HG03442 (cell line): ENCODE results near the gene RPS6KA5.
A peak's percentile ranks its signal among the peaks of the same experiment; 100 is the strongest.
"Not testable (repeated sequence)": the region's sequence is repeated elsewhere in the genome, so short reads cannot be mapped to it uniquely, and the experiment has no call there.

Experiments
- ATAC-seq: cut with Tn5 transposase; IDR thresholded peaks from one replicate; pipeline ENCODE4 v1.9.1; 2021; ENCODE audit warnings: mild to moderate bottlenecking, moderate library complexity; ENCODE audit not compliant: unreplicated experiment

RPS6KA5 gene

DNA sequence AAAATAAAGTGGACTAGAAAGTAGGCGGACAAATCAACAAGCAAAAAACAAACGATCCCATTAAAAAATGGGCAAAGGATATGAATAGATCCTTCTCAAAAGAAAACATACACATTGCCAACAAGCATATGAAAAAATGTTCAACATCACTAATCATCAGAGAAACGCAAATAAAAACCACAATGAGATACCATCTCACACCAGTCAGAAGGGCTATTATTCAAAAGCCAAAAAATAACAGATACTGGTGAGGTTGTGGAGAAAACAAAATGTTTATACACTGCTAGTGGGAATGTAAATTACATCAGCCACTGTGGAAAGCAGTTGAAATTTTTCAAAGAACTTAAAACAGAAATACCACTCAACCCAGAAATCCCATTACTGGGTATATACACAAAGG is 70.3 kb downstream of the RPS6KA5 start:
- no peak for ATAC-seq

DNA sequence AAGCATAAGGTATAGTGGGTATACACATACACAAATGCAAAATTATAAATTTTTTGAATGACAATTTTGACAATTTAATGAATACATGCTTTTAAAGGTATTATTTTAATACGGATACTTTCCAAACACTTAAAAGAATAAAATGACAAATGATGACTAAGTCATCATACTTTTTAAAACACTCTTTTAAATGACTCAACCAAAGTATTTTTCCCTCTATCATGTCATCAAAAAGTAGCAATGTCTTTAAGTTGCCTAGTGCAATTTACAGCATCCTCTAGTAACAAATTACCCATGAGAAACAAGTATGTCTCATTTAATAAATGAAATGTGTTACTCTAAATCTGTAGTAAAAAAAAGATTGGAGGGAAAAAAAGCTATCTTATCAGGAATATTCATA is 73.3 kb downstream of the RPS6KA5 start:
- no peak for ATAC-seq

DNA sequence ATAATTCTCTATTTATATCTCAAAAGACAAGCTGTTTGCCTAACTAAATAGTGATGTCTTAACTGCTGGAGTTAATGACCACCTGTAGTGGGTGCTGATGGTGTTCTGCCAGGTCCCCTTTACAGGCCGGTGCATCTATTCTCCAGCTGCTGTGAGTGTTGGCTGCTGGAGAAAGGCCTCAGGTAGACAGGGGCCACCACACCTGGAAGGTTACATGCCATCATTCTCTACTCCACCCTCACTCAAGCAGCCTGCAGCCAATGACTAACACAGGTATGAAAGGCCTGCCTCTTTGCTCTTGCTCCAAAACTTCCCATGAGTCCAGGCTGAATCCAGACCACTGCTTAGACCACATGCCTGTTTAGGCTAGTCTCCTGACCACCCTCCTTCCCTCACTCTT is 73.9 kb downstream of the RPS6KA5 start:
- no peak for ATAC-seq

DNA sequence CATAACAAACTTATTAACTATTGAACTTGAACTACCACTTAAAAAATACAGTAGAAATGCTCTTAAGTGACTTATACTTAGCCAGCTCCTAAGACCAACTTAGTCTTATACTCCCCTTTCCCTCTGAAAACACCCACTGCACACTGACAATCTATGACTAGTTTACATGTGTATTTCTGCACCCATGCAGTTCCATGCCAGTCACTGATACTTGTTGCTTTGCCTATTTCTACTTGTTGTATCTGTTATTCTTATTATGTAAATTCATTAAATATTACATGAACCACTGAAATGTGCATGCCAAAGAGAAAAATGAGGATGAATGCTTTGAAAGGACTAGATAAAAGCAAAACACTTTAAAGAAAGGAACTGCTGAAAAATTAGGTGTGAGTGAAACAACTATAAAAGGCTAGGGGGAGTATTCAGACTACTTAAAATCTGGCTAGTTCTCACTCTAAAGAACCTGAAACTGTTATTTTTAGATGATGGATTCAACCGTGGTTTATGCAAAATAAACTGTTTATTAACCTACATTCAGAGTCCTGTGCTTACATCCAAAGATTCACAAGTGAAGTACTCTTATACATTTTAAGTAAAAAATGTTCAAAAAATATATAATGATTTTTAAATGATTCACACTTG is 74.7 kb downstream of the RPS6KA5 start:
- peak; percentile 79 for ATAC-seq

DNA sequence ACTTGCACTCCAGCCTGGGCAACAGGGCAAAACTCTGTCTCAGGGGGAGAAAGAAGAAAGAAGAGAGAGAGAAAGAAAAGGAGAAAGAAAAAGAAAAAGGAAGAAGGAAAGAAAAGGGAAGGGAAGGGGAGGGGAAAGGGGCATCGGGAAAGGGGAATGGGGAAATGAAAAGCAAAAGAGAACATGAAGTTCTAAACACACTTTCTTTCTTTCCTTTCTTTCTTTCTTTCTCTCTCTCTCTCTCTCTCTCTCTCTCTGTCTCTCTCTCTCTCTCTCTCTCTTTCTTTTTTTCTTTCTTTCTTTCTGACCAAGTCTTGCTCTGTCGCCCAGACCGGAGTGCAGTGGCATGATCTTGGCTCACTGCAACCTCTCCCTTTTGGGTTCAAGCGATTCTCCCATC is 76.9 kb downstream of the RPS6KA5 start:
- ATAC-seq: no peak

GRCh38 chr14:90981636-90982035 is 78.8 kb downstream of the RPS6KA5 start:
- ATAC-seq: no peak

DNA sequence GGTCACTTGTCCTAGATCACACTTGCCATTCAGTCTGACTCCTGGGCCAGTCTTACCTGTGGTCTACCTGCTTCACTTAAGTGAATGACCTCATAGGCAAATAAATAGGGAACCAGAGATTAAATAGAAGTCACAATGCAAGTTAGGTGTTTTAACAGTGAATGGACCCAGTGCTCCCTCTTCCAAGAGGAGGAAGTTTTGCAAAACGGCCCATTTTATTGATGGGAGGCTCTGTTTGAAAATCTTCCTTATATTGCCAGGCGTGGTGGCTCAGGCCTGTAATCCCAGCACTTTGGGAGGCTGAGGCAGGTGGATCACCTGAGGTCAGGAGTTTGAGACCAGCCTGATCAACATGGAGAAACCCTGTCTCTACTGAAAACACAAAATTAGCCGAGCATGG is 79.8 kb downstream of the RPS6KA5 start:
- ATAC-seq: not testable (repeated sequence)

DNA sequence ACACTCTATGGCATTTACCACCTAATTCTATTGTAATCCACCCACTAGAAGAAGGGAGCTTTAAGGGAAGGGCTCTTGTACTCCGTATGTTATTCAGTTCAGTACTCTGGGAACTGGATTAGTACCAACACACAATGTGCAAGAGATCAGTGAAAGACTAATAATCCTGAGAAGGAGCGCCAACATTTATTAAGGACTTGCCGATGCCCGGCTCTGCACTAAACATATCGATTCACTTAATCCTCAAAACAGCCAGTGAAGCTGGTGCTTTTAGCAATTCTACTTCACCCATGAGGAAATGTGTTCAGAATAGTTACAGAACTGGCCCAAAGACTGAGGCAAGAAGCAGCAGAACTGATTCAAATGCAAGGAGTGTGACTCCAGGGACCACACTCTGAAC is 80.9 kb downstream of the RPS6KA5 start:
- no peak for ATAC-seq

DNA sequence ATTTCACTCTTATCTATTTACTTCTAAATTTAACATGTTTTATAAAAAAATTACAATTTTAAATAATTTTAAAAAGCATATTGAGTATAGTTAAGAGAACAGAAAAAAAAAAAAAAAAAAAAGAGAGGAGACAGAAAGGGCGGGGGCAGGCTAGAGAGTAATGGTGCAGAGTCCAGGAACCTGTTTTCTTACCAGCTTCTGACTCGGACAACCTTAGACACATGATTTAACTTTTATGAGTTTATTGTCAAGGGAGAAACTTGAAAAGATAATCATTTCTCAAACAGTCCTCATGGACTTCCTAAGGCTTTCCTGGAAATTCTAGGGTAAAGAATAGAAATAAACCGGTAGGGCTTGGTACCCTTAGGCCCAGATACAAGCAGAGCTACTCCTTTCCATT is 84.3 kb downstream of the RPS6KA5 start:
- ATAC-seq: no peak

- ATAC-seq: no peak
Measured at GRCh38 chr14:90971687-90972086, 88.8 kb downstream of the RPS6KA5 start.

- no peak for ATAC-seq
Measured at GRCh38 chr14:90970167-90970600, 90.3 kb downstream of the RPS6KA5 start.

GRCh38 chr14:90969531-90970166 is 90.8 kb downstream of the RPS6KA5 start:
- ATAC-seq: no peak

DNA sequence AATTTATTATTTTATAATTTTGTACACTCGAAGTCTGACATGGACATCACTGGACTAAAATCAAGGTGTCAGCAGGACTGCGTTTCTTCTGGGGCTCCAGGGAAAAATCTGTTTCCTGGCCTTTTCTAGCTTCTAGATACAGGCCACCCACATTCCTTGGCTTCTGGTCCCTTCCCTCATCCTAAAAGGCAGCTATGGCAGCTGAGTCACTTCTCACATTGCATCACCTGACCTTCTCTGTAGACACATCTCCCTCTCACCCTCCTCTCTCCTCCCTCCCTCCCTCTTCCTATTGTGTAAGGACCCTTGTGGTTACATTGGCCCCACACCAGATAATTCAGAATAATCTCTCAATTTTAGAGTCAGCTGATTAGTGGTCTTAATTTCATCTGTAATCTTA is 92.4 kb downstream of the RPS6KA5 start:
- ATAC-seq: no peak

DNA sequence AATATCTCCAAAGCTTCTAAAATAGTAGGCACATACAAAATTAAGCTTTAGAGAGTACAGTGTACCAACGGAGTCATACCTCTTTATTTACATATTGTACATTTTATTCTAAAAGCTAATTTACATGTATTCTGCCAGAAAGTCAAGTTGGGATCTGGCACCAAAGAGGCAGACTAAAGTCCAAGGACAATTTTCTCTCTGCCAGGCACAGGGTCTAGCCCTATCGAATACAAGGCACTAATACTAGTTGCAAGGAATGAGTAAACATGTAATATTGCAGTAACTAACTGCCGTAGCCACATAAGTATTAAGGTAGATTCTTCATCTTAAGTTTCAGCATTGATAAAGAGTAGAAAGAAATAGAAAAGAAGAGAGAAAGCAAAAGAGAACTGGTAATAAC is 93.9 kb downstream of the RPS6KA5 start:
- ATAC-seq: no peak

- ATAC-seq: no peak
Measured at GRCh38 chr14:90965765-90966164, 94.7 kb downstream of the RPS6KA5 start.

- no peak for ATAC-seq
Measured at GRCh38 chr14:90963343-90963742, 97.1 kb downstream of the RPS6KA5 start.

DNA sequence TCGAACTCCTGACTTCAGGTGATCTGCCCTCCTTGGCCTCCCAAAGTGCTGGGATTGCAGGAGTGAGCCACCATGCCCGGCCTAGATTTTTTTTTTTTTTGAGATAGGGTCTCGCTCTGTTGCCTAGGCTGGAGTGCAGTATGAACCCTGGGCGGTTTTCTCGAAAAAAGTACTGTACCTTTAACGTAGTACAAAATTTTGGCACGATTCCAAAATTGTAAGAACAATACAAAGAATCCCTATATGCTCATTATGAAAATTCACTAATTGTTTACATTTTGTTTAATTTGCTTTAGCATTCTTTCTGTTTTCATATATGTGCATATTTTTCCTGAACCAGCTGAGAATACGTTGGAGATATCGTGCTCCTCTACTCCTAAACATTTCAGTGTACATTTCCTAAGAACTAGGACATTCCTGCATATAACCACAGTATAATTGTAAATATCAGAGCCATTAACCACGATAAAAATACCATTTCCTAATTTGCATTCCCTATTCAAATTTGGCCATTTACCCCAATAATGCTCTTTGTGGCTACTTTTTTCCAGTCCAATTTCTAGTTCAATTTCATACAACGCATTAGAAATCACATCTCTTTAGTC is 97.8 kb downstream of the RPS6KA5 start:
- no peak for ATAC-seq

- ATAC-seq: no peak
Measured at GRCh38 chr14:90960818-90961217, 99.6 kb downstream of the RPS6KA5 start.

GRCh38 chr14:90959344-90959743 is 101.1 kb downstream of the RPS6KA5 start:
- ATAC-seq: no peak

DNA sequence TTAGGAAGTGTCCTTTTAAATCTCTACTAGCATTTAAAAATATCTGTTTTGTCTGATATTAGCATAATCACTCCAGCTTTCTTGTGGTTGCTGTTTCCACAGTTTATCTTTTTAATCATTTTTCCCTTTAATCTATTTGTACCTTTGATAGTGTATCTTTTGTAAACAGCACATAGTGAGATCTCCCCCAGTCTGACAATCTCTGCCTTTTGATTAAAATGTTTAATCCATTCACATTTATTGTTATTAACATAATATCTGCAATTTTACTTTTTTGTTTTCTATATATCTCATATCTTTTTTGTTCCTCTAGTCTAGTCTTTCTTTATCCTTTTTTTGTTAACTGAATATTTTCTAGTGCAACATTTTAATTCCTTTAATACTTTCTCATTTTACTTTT is 104.2 kb downstream of the RPS6KA5 start:
- no peak for ATAC-seq

DNA sequence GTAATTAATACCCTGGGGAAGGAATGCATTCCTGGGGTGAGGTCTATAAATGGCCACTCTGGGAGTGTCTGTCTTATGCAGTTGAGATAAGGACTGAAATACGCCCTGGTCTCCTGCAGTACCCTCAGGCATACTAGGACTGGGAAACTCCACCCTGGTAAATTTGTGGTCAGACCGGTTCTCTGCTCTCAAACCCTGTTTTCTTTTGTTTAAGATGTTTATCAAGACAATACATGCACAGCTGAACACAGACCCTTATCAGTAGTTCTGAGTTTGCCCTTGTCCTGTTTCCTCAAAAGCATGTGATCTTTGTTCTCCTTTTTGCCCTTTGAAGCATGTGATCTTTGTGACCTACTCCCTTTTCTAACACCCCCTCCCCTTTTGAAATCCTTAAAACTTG is 106.8 kb downstream of the RPS6KA5 start:
- not testable (repeated sequence) for ATAC-seq

DNA sequence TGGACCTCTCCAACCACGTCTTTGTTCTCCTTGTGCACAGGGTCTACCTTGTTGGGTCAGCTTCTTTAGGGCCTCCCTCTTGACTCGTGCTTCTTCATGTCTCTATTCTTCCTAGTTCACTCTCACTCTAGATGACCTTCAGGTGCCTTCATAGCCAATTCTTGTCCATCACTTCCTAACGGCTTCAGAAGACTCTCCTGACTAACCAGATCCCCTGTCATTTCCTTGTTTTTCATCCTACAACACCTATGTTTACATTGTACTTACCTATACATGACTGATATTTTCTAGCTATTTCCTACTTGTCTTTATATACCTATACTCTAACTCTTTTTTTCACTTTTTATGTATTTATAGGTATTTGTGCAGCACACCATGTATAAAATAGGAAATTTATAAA is 117.1 kb downstream of the RPS6KA5 start:
- no peak for ATAC-seq
